HCT116 (cell line): ENCODE measurements around the gene RNASEL. TPM values are rescaled to one million over a fixed set of nuclear protein-coding genes. Genes with fewer than 3 reads are reported as not detected.

ENCODE experiments used
- ATAC-seq: fragments of 200-7000 bp; cut with Tn5 transposase; 2 replicates; pipeline ENCODE4 v1.9.1; 2020; ENCODE audit warnings: mild to moderate bottlenecking, moderate library complexity
- BruUV-seq: library from RNA; stranded (reverse); fragments of 400-500 nt; replicated peaks from 2 replicates; lab custom pipeline; 2021; lab: Mats Ljungman, UMichigan
- CTCF ChIA-PET: fragments of 300-600 bp; sonication (Branson Sonifier 250); formaldehyde crosslinking; loops from one replicate; lab custom pipeline; 2021; ENCODE audit warnings: antibody characterized with exemption; lab: Charles Lee
- POLR2A ChIA-PET: fragments of 300-600, 350-600 bp; sonication (Branson Sonifier 250); formaldehyde crosslinking; loops from one replicate; lab custom pipeline; 2021; ENCODE audit warnings: antibody characterized with exemption; lab: Charles Lee
- RAD21 ChIA-PET, 2 experiments: fragments of 300-600 bp; sonication (Branson Sonifier 250); formaldehyde crosslinking; loops; one replicate each; lab custom pipeline; 2023; ENCODE audit warnings: low total read pairs in 2 of 2; ENCODE audit not compliant: uncharacterized antibody in 2 of 2, unreplicated experiment in 2 of 2, low non-redundant PET in 1 of 2; lab: Charles Lee
- DNase-seq: peaks from one replicate; pipeline ENCODE4 v3.0.0-alpha.2; 2010; ENCODE audit warnings: low read depth, low spot score
- H2AFZ ChIP-seq: fragments of 200-600 bp; shearing (Covaris generic), sonication (generic); 2 replicates; pipeline ENCODE4 v1.6.1; 2017; ENCODE audit warnings: low read depth, mixed run types, mixed read lengths, antibody characterized with exemption, low read length; ENCODE audit not compliant: poor library complexity, severe bottlenecking
- H3K27ac ChIP-seq: 2 replicates; pipeline ENCODE4 v1.5.1; 2012; ENCODE audit warnings: low read depth, low read length
- H3K27me3 ChIP-seq: fragments of 200-600 bp; sonication (generic); 2 replicates; pipeline ENCODE4 v1.6.1; 2016; ENCODE audit warnings: mixed run types, low read length, mixed read lengths; ENCODE audit not compliant: insufficient read depth
- H3K36me3 ChIP-seq, 2 experiments: fragments of 200-500 bp in 1 of 2; fragments of 200-600 bp in 1 of 2; sonication (Bioruptor generic) in 1 of 2; sonication (generic) in 1 of 2; 2 replicates each; pipeline versions ENCODE4 v1.5.1 to v1.6.1; 2014 to 2016; ENCODE audit warnings: low read length in 2 of 2, inconsistent platforms in 1 of 2, mixed read lengths in 1 of 2, mixed run types in 1 of 2; ENCODE audit not compliant: insufficient read depth in 2 of 2, control insufficient read depth in 1 of 2
- H3K4me1 ChIP-seq, 2 experiments: fragments of 200-600 bp in 1 of 2; sonication (generic) in 1 of 2; 2 replicates each; pipeline versions ENCODE4 v1.5.1 to v1.6.1; 2012 to 2017; ENCODE audit warnings: low read length in 2 of 2, inconsistent platforms in 1 of 2, mild to moderate bottlenecking in 1 of 2, mixed read lengths in 1 of 2, mixed run types in 1 of 2, moderate library complexity in 1 of 2; ENCODE audit not compliant: insufficient read depth in 2 of 2, control insufficient read depth in 1 of 2
- H3K4me2 ChIP-seq: fragments of 200-600 bp; sonication (generic); 2 replicates; pipeline ENCODE4 v1.6.1; 2017; ENCODE audit warnings: mixed run types, low read length, mixed read lengths
- H3K4me3 ChIP-seq, 2 experiments: fragments of 200-600 bp in 1 of 2; sonication (generic) in 1 of 2; replicated peaks in 1 of 2; 2 replicates each; pipeline ENCODE4 v1.5.1; 2011 to 2016; ENCODE audit warnings: low read length in 2 of 2, control low read depth in 1 of 2, low read depth in 1 of 2, mild to moderate bottlenecking in 1 of 2, mixed read lengths in 1 of 2, mixed run types in 1 of 2
- H3K79me2 ChIP-seq: fragments of 200-600 bp; sonication (generic); 2 replicates; pipeline ENCODE4 v1.6.1; 2017; ENCODE audit warnings: mild to moderate bottlenecking, mixed run types, low read length, moderate library complexity, mixed read lengths; ENCODE audit not compliant: insufficient read depth
- H3K9ac ChIP-seq: fragments of 200-600 bp; sonication (generic); 2 replicates; pipeline ENCODE4 v1.6.1; 2016; ENCODE audit warnings: low read length, mixed read lengths
- H3K9me2 ChIP-seq: fragments of 200-600 bp; sonication (generic), shearing (Covaris generic); 2 replicates; pipeline ENCODE4 v1.6.1; 2017; ENCODE audit warnings: mixed run types, mild to moderate bottlenecking, moderate library complexity; ENCODE audit not compliant: insufficient read depth
- H3K9me3 ChIP-seq, 2 experiments: fragments of 200-500 bp in 1 of 2; fragments of 200-600 bp in 1 of 2; sonication (Bioruptor generic) in 1 of 2; sonication (generic) in 1 of 2; 2 replicates each; pipeline ENCODE4 v1.6.1; 2014 to 2017; ENCODE audit warnings: low read length in 2 of 2, mixed read lengths in 2 of 2, inconsistent platforms in 1 of 2, low read depth in 1 of 2, mild to moderate bottlenecking in 1 of 2, mixed run types in 1 of 2, moderate library complexity in 1 of 2; ENCODE audit not compliant: control insufficient read depth in 1 of 2, insufficient read depth in 1 of 2
- H4K20me1 ChIP-seq: fragments of 200-600 bp; sonication (generic), shearing (Covaris generic); 2 replicates; pipeline ENCODE4 v1.6.1; 2017; ENCODE audit warnings: mixed run types, mild to moderate bottlenecking, moderate library complexity; ENCODE audit not compliant: insufficient read depth
- CBX3 ChIP-seq: IDR thresholded peaks from 2 replicates; pipeline ENCODE4 v1.6.1; 2012; ENCODE audit warnings: low read depth
- CEBPB ChIP-seq: IDR thresholded peaks from 2 replicates; pipeline ENCODE4 v1.6.1; 2012; ENCODE audit warnings: low read depth
- CTCF ChIP-seq, 3 experiments: fragments of 200-600 bp in 1 of 3; sonication (generic) in 1 of 3; IDR thresholded peaks in 2 of 3; conservative IDR thresholded peaks in 1 of 3; 2 replicates each; pipeline ENCODE4 v1.5.1; 2012 to 2017; ENCODE audit warnings: low read depth in 2 of 3, low read length in 2 of 3, antibody characterized with exemption in 1 of 3, borderline replicate concordance in 1 of 3, control low read depth in 1 of 3, mild to moderate bottlenecking in 1 of 3, mixed read lengths in 1 of 3, mixed run types in 1 of 3, moderate library complexity in 1 of 3; ENCODE audit not compliant: insufficient read depth in 1 of 3
- EZH2phosphoT487 ChIP-seq: fragments of 200-600 bp; IDR thresholded peaks from 2 replicates; pipeline ENCODE4 v1.6.1; 2018; ENCODE audit warnings: antibody characterized with exemption, borderline replicate concordance
- MAX ChIP-seq: IDR thresholded peaks from 2 replicates; pipeline ENCODE4 v1.6.1; 2012
- POLR2A ChIP-seq: IDR thresholded peaks from 2 replicates; pipeline ENCODE4 v1.7.0; 2011; ENCODE audit warnings: borderline replicate concordance; ENCODE audit not compliant: insufficient read depth, insufficient read length; ENCODE audit errors: extremely low read depth
- POLR2AphosphoS5 ChIP-seq: IDR thresholded peaks from 2 replicates; pipeline ENCODE4 v1.6.1; 2011; ENCODE audit warnings: mild to moderate bottlenecking, low read depth, low read length, moderate library complexity
- RAD21 ChIP-seq: IDR thresholded peaks from 2 replicates; pipeline ENCODE4 v1.6.1; 2012; ENCODE audit warnings: low read depth, mild to moderate bottlenecking
- SP1 ChIP-seq: IDR thresholded peaks from 2 replicates; pipeline ENCODE4 v1.6.1; 2012; ENCODE audit warnings: low read depth
- SRF ChIP-seq: IDR thresholded peaks from 2 replicates; pipeline ENCODE4 v1.6.1; 2012; ENCODE audit warnings: low read depth
- TCF7L2 ChIP-seq: IDR thresholded peaks from 2 replicates; pipeline ENCODE4 v1.7.0; 2011; ENCODE audit warnings: borderline replicate concordance, inconsistent platforms; ENCODE audit not compliant: insufficient read depth, insufficient read length; ENCODE audit errors: extremely low read depth
- YY1 ChIP-seq: IDR thresholded peaks from 2 replicates; pipeline ENCODE4 v1.6.1; 2011; ENCODE audit warnings: low read length, low read depth, moderate library complexity, mild to moderate bottlenecking; ENCODE audit not compliant: insufficient replicate concordance; ENCODE audit errors: extremely low read depth
- ZBTB33 ChIP-seq: IDR thresholded peaks from 2 replicates; pipeline ENCODE4 v1.6.1; 2011; ENCODE audit warnings: mild to moderate bottlenecking, low read length, moderate library complexity; ENCODE audit not compliant: insufficient replicate concordance; ENCODE audit errors: extremely low read depth
- ZFX ChIP-seq: fragments of 450-650 bp; IDR thresholded peaks from 2 replicates; pipeline ENCODE4 v1.6.1; 2017
- ZNF274 ChIP-seq: fragments of 200-500 bp; sonication (Bioruptor generic); IDR thresholded peaks from 2 replicates; pipeline ENCODE4 v1.6.1; 2014; ENCODE audit warnings: mild to moderate bottlenecking, low read depth, low read length, inconsistent platforms
- intact Hi-C: fragments of 100-400 bp; cut with micrococcal nuclease; formaldehyde crosslinking; loops from 2 replicates; pipeline ENCODE4 v1.10.0; 2022
- total RNA-seq: library from RNA; stranded (reverse); gene quantifications from one replicate; pipeline ENCODE4 v1.2.1, GENCODE V29; 2021; ENCODE audit not compliant: unreplicated experiment
- TF ChIP-seq, protein P1 (sequence below): IDR thresholded peaks from 2 replicates; pipeline ENCODE4 v1.6.1; 2012; ENCODE audit warnings: low read depth
- TF ChIP-seq, protein P2 (sequence below): IDR thresholded peaks from 2 replicates; pipeline ENCODE4 v1.6.1; 2012

The RNASEL gene
- total RNA-seq, 1 experiment from 2014 or later, result 2.9 TPM

- no peak overlapping the region for H3K27ac ChIP-seq
- H3K9ac ChIP-seq, result no peak overlapping the region
- no TSS peak for BruUV-seq
- ChIA-PET RAD21 (no interaction called here), CTCF (no interaction called here), POLR2A (no interaction called here)
- no peaks in the 10 kb centered on the region for H3K36me3 ChIP-seq
- no peaks in the 10 kb centered on the region for H3K79me2 ChIP-seq
- peaks cover 6 to 18% of the 10 kb centered on the region in 2 experiments; a peak in 3 of 4 replicates for H3K4me1 ChIP-seq
- H3K9me3 ChIP-seq, result no peaks in the 10 kb centered on the region
- intact Hi-C loops, result no loop called here
- ATAC-seq, result no peak
- H4K20me1 ChIP-seq, result no peaks in the 10 kb centered on the region
- H3K4me2 ChIP-seq, result no peak overlapping the region
- no peak overlapping the region for H2AFZ ChIP-seq
- H3K9me2 ChIP-seq, result no peaks in the 10 kb centered on the region
- TF ChIP-seq, protein P1, sequence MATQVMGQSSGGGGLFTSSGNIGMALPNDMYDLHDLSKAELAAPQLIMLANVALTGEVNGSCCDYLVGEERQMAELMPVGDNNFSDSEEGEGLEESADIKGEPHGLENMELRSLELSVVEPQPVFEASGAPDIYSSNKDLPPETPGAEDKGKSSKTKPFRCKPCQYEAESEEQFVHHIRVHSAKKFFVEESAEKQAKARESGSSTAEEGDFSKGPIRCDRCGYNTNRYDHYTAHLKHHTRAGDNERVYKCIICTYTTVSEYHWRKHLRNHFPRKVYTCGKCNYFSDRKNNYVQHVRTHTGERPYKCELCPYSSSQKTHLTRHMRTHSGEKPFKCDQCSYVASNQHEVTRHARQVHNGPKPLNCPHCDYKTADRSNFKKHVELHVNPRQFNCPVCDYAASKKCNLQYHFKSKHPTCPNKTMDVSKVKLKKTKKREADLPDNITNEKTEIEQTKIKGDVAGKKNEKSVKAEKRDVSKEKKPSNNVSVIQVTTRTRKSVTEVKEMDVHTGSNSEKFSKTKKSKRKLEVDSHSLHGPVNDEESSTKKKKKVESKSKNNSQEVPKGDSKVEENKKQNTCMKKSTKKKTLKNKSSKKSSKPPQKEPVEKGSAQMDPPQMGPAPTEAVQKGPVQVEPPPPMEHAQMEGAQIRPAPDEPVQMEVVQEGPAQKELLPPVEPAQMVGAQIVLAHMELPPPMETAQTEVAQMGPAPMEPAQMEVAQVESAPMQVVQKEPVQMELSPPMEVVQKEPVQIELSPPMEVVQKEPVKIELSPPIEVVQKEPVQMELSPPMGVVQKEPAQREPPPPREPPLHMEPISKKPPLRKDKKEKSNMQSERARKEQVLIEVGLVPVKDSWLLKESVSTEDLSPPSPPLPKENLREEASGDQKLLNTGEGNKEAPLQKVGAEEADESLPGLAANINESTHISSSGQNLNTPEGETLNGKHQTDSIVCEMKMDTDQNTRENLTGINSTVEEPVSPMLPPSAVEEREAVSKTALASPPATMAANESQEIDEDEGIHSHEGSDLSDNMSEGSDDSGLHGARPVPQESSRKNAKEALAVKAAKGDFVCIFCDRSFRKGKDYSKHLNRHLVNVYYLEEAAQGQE, result no peak
- TF ChIP-seq SP1, result no peak
- TF ChIP-seq, protein P2, sequence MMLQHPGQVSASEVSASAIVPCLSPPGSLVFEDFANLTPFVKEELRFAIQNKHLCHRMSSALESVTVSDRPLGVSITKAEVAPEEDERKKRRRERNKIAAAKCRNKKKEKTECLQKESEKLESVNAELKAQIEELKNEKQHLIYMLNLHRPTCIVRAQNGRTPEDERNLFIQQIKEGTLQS, result no peak
- no peak for TF ChIP-seq YY1
- no peak for TF ChIP-seq ZBTB33
- no peak for TF ChIP-seq POLR2AphosphoS5
- no peak for TF ChIP-seq POLR2A
- TF ChIP-seq RAD21, result no peak
- no peak for TF ChIP-seq ZFX
- no peak for TF ChIP-seq EZH2phosphoT487
- TF ChIP-seq CTCF (IDR thresholded peaks at IDR 0.05 in 2 of 3, conservative IDR thresholded peaks at IDR 0.05 in 1 of 3; ENCODE audit: borderline replicate concordance in 1 of 3, insufficient read depth in 1 of 3, low read depth in 2 of 3, low read length in 2 of 3), result no peak
- no peak for TF ChIP-seq TCF7L2
- TF ChIP-seq MAX, result no peak
- no peak for TF ChIP-seq CEBPB
- no peak for TF ChIP-seq CBX3
- no peak for TF ChIP-seq SRF
- no peak for TF ChIP-seq ZNF274
- no peak for DNase-seq
- no peaks in the 10 kb centered on the region for H3K27me3 ChIP-seq
- no peak overlapping the region for H3K4me3 ChIP-seq
These were observed 40.0 kb upstream of the RNASEL start for GRCh38 chr1:182629080-182629479.
